Measurements from ENCODE around the gene CDHR2.

The CDHR2 gene, protein sequence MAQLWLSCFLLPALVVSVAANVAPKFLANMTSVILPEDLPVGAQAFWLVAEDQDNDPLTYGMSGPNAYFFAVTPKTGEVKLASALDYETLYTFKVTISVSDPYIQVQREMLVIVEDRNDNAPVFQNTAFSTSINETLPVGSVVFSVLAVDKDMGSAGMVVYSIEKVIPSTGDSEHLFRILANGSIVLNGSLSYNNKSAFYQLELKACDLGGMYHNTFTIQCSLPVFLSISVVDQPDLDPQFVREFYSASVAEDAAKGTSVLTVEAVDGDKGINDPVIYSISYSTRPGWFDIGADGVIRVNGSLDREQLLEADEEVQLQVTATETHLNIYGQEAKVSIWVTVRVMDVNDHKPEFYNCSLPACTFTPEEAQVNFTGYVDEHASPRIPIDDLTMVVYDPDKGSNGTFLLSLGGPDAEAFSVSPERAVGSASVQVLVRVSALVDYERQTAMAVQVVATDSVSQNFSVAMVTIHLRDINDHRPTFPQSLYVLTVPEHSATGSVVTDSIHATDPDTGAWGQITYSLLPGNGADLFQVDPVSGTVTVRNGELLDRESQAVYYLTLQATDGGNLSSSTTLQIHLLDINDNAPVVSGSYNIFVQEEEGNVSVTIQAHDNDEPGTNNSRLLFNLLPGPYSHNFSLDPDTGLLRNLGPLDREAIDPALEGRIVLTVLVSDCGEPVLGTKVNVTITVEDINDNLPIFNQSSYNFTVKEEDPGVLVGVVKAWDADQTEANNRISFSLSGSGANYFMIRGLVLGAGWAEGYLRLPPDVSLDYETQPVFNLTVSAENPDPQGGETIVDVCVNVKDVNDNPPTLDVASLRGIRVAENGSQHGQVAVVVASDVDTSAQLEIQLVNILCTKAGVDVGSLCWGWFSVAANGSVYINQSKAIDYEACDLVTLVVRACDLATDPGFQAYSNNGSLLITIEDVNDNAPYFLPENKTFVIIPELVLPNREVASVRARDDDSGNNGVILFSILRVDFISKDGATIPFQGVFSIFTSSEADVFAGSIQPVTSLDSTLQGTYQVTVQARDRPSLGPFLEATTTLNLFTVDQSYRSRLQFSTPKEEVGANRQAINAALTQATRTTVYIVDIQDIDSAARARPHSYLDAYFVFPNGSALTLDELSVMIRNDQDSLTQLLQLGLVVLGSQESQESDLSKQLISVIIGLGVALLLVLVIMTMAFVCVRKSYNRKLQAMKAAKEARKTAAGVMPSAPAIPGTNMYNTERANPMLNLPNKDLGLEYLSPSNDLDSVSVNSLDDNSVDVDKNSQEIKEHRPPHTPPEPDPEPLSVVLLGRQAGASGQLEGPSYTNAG (N-terminal part only)

DNA sequence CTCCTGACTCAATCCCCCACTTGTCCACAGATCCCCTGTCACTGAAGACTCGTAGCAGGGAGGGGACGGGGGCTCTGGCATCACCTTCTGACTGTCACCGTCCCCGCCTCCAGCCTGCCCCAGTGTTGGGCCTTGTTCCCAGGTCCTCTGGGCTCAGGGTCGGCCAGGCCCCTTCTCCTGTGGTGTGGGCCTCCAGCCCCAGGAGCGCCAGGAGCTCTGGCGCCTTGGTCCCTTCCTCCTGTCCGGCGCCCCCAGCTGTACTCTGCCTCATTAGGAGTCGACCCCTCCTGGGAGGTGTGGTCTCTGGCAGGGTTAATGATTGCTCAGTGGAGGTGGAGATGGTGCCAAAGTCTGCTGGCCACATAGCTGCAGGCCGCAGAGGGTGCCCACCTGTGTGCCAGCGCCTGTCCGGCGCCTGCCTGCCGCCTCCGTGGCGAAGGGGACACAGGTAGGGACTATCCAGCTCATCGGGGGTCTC is at the start of gene CDHR2:
TSS of gene CDHR2 (plus strand) at position 376 of the 478 bp plus-strand sequence. CDS start 16,011 bp downstream, outside the sequence.
- no peak for DNase-seq

DNA sequence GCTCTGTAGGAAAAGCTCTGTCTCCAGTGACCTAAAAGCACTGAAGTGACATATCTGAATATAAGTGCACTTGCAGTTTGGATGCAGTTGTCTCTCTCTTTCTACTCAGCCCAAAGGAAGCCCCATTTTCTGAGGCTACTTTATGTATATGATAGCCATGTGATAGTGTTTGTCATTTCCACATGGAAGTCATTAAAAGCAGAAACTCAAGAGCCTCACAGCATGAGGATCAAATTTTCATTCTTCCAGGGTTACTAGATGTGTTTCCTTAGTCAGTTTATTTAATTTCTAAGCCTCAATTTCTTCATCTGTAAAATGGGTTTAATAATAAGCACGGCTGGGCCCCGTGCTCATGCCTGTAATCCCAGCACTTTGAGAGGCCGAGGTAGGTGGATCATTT is 48.6 kb upstream of the CDHR2 start:
- DNase-seq = no peak

DNA sequence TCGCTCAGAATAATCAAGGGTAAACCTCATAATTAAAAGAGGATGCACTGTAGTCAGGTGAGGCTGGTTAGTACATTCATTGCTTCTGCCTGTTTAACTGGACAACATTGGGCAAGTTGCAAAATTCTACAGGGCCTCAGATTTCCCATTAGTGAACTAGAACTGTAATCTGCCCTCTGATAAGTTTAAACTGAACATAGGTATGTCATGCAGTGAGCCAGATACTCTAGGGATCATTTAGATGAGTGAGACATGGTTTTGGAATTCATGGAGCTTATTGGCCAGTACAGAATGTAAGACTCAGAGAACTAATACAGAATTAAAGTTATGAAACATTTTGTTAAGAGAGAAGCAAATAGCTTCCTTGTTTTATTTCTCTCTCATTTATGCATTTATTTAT is 47.8 kb upstream of the CDHR2 start:
- no peak for DNase-seq

DNA sequence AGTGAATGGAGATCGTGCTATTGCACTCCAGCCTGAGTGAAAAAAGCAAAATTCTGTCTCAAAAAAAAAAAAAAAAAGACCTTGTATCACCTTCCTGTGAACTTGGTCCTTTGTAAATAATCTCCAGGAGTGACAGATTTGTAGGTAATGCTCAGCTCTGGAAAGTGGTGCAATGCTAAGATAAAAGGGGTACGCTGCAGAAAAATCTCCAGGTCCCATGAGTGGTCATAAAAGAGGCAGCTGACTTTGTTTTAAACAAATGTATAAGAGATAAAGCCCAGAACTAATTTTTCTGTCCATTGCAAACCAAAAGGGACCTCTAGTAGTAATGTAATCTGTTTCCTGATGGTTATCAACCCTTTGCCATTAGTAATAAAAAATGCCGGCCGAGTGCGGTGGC is 45.6 kb upstream of the CDHR2 start:
- DNase-seq = no peak

DNA sequence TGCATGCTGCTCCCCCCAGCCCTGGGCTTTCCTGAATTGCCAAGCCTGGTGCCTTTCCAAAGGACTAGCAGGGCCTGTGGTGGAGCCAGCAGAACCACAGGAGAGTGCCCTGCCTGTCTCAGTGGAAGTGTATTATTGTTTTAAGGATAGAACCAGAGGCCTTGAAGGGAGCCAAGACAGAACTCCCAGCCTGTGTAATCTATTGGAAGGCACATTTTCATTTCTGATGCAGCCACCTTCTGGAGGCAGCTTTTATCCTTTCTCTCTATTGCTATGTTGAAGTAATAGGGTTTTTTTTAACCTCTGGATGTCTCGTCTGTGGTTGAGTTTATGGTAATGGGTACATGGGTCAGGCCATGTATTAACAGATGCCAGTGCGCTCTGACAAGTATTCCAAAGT is 41.2 kb upstream of the CDHR2 start:
- DNase-seq = no peak

DNA sequence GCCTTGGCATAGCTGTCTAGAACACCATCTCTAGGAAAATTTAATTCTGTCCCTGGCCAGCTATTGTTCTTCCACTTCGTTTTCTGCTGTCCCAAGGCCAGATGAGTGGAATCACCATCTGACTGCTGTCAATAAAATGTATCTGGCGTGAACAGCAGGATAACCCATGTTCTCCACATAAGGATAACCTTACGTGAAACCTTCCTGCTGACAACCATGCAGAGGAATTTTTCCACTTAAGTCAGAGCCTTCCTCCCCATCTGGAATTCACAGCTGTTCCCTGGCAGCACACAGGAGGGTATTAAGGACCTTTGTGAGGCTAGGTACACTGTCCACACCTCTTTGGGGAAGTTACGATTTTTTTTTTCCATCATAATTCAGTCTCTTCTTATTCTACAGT is 40.5 kb upstream of the CDHR2 start:
- DNase-seq = no peak

DNA sequence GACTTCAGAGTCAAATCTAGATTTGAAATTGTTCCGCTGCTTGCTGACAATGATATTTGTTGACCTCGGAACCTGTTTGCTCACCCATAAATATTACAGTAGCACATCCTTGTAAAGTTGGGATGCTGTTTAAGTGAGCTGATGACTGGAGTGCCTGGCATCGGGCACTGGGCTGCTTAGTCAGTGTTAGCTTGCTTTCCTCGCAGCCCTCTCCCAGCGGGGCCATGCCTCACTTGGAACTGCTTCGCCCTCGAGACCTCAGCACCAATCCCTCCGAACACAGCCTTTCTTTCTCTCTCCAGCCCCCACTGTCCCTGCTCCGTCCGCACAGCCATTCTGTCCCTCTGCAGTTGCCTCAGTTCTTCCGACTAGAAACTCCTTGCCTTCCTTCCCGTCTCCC is 35.4 kb upstream of the CDHR2 start:
- no peak for DNase-seq

DNA sequence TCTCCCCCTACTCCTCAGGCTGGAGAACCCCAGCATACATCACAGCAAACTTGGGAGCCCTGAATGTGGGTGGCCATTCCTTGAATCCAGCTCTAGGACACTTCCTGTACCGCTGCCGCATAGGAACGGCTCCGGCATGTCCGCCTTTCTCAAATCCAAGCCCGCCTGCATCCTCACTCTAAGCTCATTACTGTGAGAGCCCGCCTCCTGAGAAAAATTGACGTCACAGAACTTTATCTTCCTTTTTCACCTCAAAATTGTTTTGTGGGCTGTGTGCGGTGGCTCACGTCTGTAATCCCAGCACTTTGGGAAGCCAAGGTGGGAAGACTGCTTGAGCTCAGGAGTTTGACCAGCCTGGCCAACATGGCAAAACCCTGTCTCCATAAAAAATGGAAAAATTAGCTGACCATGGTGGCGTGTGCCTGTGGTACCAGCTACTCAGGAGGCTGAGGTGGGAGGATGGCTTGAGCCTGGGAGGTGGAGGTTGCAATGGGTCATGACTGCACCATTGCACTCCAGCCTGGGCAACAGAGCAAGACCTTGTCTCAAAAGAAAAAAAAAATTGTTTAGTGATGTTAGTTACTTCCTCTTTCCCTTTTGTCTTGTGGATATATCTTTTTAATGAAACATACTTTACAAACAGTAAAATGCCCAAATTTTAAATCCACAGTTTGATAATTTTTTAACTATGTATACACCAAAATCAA is 34.7 kb upstream of the CDHR2 start:
- DNase-seq = no peak

DNA sequence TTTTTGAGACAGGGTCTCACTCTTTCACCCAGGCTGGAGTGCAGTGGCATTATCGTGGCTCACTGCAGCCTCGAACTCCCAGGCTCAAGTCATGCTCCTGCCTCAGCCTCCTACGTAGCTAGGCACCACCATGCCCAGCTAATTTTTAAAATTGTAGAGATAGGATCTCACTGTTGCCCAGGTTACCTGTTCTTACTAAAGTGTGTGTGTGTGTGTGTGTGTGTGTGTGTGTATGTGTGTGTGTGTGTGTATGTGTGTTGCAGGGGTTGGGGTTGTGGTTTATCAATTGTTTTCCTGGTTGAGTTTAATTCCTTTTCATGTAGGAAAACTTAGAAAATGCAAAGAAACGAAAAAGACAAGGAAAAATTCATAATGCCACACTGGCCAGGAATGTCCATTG is 33.7 kb upstream of the CDHR2 start:
- no peak for DNase-seq

DNA sequence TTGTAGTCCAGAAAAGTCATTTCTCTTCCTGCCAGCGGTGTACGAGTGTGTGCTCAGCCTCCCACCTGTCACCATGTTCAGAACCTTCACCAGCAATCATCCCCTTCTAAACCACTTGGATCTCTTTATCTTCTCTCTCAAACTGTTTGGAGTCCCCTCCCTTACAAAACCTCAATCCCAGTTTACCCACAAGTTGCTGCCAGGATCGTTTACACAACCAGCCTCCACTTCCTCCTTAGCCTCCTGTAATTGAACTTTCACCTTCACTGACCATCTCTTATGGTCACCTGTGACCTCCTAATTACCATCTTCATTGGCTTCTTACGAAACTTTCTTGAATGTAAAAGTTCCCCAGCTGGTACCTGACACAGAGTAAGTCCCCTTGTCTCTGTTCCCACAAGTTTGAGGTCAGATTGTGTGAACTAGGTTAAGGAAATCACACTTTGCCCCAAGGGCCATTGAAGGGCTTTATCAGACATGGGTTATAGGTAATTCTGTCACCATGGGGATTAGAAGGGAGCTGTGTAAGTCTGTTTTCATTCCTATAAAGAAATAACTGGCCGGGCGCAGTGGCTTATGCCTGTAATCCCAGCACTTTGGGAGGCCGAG is 32.0 kb upstream of the CDHR2 start:
- DNase-seq = no peak

DNA sequence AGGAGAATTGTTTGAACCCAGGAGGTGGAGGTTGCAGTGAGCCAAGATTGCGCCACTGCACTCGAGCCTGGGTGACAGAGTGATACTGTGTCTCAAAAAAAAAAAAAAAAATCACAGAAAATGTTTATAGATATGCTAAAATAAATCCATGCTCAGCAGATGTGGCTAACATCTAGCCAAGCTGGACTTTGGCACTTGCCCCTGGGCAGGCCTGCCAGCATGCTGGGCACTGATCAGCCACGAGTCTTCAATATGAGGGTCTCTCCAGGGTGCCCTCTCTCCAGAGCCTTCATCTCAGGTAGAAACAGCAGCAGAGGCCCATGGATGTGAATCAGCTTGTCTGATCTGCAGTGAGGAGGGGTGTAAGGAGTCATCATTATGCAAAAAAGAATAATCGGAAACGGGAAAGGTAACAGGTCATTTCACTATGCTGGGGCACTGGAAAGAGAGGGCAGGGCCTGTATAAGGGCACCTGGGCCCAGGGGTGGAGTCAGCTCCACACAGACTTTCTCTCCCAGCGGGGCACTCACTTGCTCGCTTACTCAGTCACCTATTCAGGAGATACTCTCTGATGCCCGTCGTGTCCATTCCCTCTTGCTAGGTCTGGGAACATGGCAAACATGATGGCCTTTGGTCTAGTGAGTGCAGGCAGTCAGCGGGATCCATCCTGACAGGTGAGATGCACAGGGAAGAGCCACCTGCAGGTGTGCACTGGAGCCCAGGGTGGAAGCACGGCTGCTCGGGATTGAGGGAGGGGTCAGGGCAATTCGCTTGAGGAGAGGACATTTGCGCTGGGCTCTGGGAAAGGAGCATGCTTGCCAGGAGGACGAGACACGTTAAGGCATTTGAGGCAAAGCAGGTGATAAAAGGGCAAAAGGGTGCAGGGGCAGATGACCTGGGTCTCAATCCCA is 29.1 kb upstream of the CDHR2 start:
- no peak for DNase-seq

DNA sequence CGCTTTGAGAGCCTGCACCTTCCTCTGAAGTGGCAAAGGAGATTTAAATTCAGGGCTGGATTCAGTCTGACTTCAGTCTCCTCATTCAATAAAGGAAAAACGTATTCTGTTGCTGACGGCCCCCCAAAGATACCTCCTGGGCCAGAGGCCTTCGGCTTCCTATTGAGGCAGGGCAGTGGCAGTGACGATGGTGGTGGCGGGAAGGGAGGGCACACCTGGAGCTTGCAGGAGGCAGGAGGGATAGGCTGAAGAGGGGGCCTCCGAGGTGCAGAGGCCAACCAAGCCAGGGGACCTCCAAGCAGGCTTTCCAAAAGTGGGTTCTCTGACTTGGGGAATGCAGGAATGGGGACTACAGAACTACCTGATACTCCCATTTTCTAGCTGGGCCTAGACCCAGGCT is 27.9 kb upstream of the CDHR2 start:
- DNase-seq = no peak

DNA sequence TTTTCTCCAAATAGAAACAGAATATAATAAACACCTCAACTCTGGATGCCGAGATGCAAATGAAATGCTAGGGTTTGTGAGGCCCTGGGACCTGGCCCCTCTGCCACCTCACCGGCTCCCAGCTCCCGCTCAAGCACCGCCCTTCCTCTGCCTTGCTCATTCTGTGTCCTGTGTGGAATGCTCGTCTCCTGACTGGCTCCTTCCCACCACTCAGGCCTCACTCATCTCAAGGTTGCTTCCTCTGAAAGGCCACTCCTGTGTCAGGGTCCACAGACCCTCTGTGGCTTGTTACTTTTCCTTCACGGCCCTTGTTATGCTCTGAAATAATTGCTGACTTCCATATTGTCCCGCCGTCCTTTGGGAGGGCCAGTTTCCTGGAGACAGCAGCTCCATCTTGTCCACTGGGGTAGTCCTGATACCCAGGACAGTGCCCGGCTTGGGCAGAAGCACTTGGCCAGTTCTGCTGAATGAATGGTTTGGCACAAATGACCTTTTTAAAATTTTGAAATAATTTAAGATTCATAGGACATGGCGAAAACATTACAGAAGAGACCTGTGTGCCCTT is 27.4 kb upstream of the CDHR2 start:
- no peak for DNase-seq

DNA sequence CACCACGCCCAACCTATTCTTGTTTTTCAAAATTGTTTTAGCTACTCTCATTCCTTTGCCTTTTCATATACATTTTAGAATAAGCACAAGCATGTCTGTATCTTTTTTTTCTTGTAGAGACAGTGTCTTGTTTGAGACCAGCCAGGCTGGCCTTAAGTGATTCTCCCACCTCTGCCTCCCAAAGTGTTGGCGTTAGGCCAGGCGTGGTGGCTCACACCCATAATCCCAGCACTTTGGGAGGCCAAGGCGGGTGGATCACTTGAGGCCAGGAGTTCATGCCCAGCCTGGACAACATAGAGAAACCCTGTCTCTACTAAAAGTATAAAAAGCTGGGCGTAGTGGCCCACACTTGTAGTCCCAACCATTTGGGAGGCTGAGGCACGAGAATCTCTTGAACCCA is 25.0 kb upstream of the CDHR2 start:
- DNase-seq = no peak

DNA sequence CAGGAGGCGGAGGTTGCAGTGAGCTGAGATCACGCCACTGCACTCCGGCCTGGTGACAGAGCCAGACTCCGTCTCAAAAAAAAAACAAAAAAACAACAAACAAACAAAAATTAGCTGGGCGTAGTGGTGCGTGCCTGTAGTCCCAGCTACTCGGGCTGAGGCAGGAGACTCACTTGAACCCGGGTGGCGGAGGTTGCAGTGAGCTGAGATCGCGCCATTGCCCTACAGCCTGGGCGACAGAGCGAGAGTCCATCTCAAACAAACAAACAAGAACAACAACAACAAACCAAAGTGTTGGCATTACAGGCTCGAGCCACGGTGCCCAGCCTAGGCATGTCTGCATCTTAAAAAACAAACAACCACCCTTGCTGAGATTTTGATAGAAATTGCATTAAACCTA is 24.2 kb upstream of the CDHR2 start:
- no peak for DNase-seq

DNA sequence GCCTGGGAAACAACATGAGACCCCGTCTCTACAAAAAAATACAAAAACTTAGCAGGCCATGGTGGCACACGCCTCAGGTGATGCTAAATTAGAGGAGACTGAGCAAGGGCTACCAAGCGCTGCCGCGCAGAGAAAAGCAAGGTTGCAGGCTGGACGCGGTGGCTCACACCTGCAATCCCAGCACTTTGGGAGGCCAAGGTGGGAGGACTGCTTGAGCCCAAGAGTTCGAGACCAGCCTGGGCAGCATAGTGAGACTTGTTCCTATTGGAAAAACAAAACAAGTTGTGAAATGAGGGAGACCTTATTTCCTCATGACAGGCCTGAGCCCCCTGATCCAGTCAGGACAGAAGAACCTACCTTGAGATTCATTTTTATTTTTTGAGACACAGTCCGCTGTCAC is 23.5 kb upstream of the CDHR2 start:
- no peak for DNase-seq

DNA sequence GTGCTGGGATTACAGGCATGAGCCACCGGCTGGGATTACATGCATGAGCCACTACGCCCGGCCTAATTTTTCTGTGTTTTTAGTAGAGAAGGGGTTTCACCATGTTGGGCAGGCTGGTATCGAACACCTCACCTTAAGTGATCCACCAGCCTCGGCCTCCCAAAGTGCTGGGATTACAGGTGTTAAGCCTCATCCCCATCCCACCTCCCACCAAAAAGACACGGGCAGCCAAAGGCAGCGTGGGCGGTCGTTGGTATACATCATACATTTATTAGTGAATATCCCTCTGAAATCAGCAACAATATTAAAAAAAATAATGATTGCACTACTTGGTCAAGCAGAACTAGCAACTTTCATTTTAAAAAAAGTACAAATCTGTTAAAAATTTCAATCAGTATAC is 22.7 kb upstream of the CDHR2 start:
- DNase-seq = no peak

DNA sequence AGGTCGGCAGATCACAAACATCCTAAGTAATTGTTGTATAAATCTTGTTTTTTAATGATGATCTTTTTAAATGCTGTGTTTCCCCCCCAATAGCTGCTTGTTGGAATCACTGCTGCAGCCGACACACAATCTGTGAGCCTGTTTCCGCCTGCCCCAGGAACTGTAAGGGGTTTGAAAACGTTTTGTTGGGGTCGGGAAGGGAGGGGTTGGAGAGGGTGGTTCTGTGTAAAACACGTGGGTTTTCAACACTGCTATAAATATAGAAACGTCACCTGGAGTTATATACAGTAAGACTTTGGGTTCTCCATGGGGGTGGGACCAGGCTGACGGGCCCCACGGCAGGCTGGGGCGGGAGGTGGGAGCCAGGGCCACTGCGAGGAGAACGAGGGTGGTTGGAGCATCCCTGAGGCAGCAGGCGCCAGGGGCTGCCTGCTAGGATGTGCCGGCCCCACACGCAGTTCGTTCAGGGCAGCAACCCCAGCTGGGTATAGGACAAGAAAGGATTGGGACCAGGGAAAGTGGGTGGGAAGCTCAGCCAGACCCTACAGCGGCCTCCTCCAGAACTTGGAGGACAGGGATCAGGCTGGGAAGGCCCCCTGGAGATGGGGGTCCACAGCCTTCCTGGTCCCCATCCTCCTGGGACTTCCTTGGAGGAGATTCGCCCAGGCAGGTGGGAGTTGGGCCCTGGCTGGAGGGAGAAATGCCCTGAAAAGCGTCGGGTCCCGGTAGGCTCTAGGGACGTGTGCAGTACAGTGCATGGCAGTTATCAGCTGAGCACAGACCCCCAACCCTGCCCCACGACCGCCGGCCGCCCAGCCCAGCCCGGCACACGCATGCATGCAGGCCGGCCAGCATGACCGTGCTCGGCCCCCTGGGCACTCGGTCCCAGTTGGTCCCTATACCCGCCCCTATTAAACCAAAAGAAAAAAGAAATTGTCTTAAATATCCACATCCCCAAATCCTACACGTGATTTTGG is 21.6 kb upstream of the CDHR2 start:
- no peak for DNase-seq

DNA sequence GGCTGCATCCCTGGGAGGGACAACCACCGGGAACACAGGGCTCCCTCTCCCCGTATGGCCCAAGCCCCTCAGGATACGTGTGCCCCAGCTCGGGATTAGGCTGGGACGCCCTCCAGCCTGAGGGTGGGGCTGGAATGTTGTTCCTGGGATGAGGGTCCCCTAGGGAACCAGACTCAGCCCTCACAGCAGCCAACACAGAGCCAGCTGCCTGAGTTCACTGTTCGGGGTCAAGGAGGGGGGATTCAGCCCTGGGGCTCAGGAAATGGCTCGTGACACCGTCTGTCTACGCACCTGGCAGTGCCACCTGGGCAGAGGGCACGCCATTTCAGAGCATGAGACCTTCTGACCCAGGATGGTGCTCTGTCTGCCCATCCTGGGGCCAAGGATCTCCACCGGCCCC is 20.8 kb upstream of the CDHR2 start:
- DNase-seq = no peak
